Mesothelial cell of epicardium (in vitro differentiated cells): ENCODE measurements around the gene IPO7. TPM values are rescaled to one million over a fixed set of nuclear protein-coding genes. Genes with fewer than 3 reads are reported as not detected.

Experiments
- DNase-seq, 2 experiments: peaks; one replicate each; pipeline ENCODE4 v3.0.0; 2021; ENCODE audit warnings: low spot score in 2 of 2; ENCODE audit not compliant: unreplicated experiment in 2 of 2
- H3K27ac Mint-ChIP-seq: 2 replicates; pipeline ENCODE4 v1.8.0; 2021; ENCODE audit warnings: mixed read lengths
- H3K27me3 Mint-ChIP-seq: 2 replicates; pipeline ENCODE4 v1.8.0; 2021; ENCODE audit warnings: low read depth, mixed read lengths
- H3K36me3 Mint-ChIP-seq: 2 replicates; pipeline ENCODE4 v1.8.0; 2021; ENCODE audit warnings: mixed read lengths
- H3K4me1 Mint-ChIP-seq: 2 replicates; pipeline ENCODE4 v1.8.0; 2021; ENCODE audit warnings: mixed read lengths
- H3K4me3 Mint-ChIP-seq: 2 replicates; pipeline ENCODE4 v1.8.0; 2021; ENCODE audit warnings: mild to moderate bottlenecking, moderate library complexity, mixed read lengths
- H3K9me3 Mint-ChIP-seq: 2 replicates; pipeline ENCODE4 v1.8.0; 2021; ENCODE audit warnings: mixed read lengths
- CTCF ChIP-seq: fragments of 200-600 bp; sonication (generic); IDR thresholded peaks from one replicate; pipeline ENCODE4 v1.5.0; 2021; ENCODE audit warnings: antibody characterized with exemption; ENCODE audit not compliant: unreplicated experiment
- total RNA-seq: library from RNA; stranded (reverse); gene quantifications from 3 replicates; pipeline ENCODE4 v1.2.1, GENCODE V29; 2021

IPO7 gene
- total RNA-seq, 1 donor from 2014 or later: 123 TPM

GRCh38 chr11:9470765-9471164 is 86.3 kb downstream of the IPO7 start:
- no peak overlapping the region for H3K4me3 Mint-ChIP-seq
- TF ChIP-seq CTCF: no peak
- H3K4me1 Mint-ChIP-seq: no peaks in the 10 kb centered on the region
- no peak for DNase-seq
- H3K27ac Mint-ChIP-seq: no peak overlapping the region
- H3K27me3 Mint-ChIP-seq: no peaks in the 10 kb centered on the region
- peaks cover 28% of the 10 kb centered on the region for H3K36me3 Mint-ChIP-seq
- no peaks in the 10 kb centered on the region for H3K9me3 Mint-ChIP-seq

GRCh38 chr11:9473408-9473807 is 89.0 kb downstream of the IPO7 start:
- no peak for DNase-seq
- no peaks in the 10 kb centered on the region for H3K9me3 Mint-ChIP-seq
- no peak for TF ChIP-seq CTCF
- H3K27me3 Mint-ChIP-seq: no peaks in the 10 kb centered on the region
- no peak overlapping the region for H3K4me3 Mint-ChIP-seq
- no peaks in the 10 kb centered on the region for H3K4me1 Mint-ChIP-seq
- H3K36me3 Mint-ChIP-seq: peaks cover 31% of the 10 kb centered on the region
- no peak overlapping the region for H3K27ac Mint-ChIP-seq

GRCh38 chr11:9479899-9480298 is 95.4 kb downstream of the IPO7 start:
- Mint-ChIP-seq H3K36me3 (peaks cover 25% of the 10 kb centered on the region), H3K9me3 (no peaks in the 10 kb centered on the region), H3K4me3 (no peak overlapping the region), H3K27me3 (no peaks in the 10 kb centered on the region), H3K4me1 (no peaks in the 10 kb centered on the region), H3K27ac (no peak overlapping the region)
- no peak for DNase-seq
- no peak for TF ChIP-seq CTCF

- H3K4me3 Mint-ChIP-seq: no peak overlapping the region
- no peak overlapping the region for H3K27ac Mint-ChIP-seq
Observed at GRCh38 chr11:9489080-9489765, 104.8 kb downstream of the IPO7 start.

GRCh38 chr11:9490376-9490775 is 105.9 kb downstream of the IPO7 start:
- Mint-ChIP-seq H3K9me3 (no peaks in the 10 kb centered on the region), H3K36me3 (peaks cover 20% of the 10 kb centered on the region), H3K4me3 (no peak overlapping the region), H3K4me1 (no peaks in the 10 kb centered on the region), H3K27ac (no peak overlapping the region), H3K27me3 (no peaks in the 10 kb centered on the region)
- no peak for DNase-seq
- no peak for TF ChIP-seq CTCF

More at GRCh38 chr11:9489080-9489765, 104.8 kb downstream of the IPO7 start:
- Mint-ChIP-seq H3K9me3 (no peaks in the 10 kb centered on the region), H3K36me3 (peaks cover 21% of the 10 kb centered on the region), H3K4me1 (no peaks in the 10 kb centered on the region), H3K27me3 (no peaks in the 10 kb centered on the region)
- DNase-seq: no peak
- TF ChIP-seq CTCF: no peak
